WERI-Rb-1 (cell line): ENCODE measurements around the gene RIMS1.

ENCODE experiments used
- DNase-seq: peaks from one replicate; pipeline ENCODE4 v3.0.0-alpha.2; 2020
- H3K27ac ChIP-seq: fragments of 250-450 bp; sonication (Bioruptor Pico); 2 replicates; pipeline ENCODE4 v1.5.1; 2020; ENCODE audit warnings: mild to moderate bottlenecking, moderate library complexity
- H3K27me3 ChIP-seq: fragments of 250-450 bp; sonication (Bioruptor Pico); 2 replicates; pipeline ENCODE4 v1.5.1; 2021; ENCODE audit warnings: mild to moderate bottlenecking, low read depth, moderate library complexity; ENCODE audit not compliant: insufficient read depth, severe bottlenecking
- H3K36me3 ChIP-seq: fragments of 250-450 bp; sonication (Bioruptor Pico); 2 replicates; pipeline ENCODE4 v1.5.1; 2020; ENCODE audit warnings: mild to moderate bottlenecking, moderate library complexity
- H3K4me3 ChIP-seq: 2 replicates; pipeline ENCODE4 v1.5.1; 2011; ENCODE audit warnings: low read depth, mild to moderate bottlenecking, control low read depth, low read length
- H3K9me3 ChIP-seq: fragments of 250-450 bp; sonication (Bioruptor Pico); 2 replicates; pipeline ENCODE4 v1.5.1; 2021; ENCODE audit warnings: mild to moderate bottlenecking, moderate library complexity; ENCODE audit not compliant: severe bottlenecking
- CTCF ChIP-seq: IDR thresholded peaks from 2 replicates; pipeline ENCODE4 v1.5.1; 2011; ENCODE audit warnings: low read depth, mild to moderate bottlenecking, control low read depth, inconsistent platforms, low read length

RIMS1 gene

GRCh38 chr6:72248621-72249020 is 362.3 kb downstream of the RIMS1 start:
- DNase-seq: no peak

GRCh38 chr6:72250664-72251063 is 364.3 kb downstream of the RIMS1 start:
- Histone ChIP-seq H3K4me3 (no peak overlapping the region), H3K9me3 (no peaks in the 10 kb centered on the region), H3K27ac (no peak overlapping the region), H3K27me3 (no peaks in the 10 kb centered on the region), H3K36me3 (no peaks in the 10 kb centered on the region)
- no peak for TF ChIP-seq CTCF
- DNase-seq: no peak

More at GRCh38 chr6:72248621-72249020, 362.3 kb downstream of the RIMS1 start:
- no peaks in the 10 kb centered on the region for H3K27me3 ChIP-seq
- no peak overlapping the region for H3K4me3 ChIP-seq
- no peak for TF ChIP-seq CTCF
- no peaks in the 10 kb centered on the region for H3K9me3 ChIP-seq
- H3K27ac ChIP-seq: no peak overlapping the region
- H3K36me3 ChIP-seq: no peaks in the 10 kb centered on the region

GRCh38 chr6:72260489-72260888 is 374.1 kb downstream of the RIMS1 start:
- no peak for DNase-seq
- no peaks in the 10 kb centered on the region for H3K36me3 ChIP-seq
- H3K27ac ChIP-seq: no peak overlapping the region
- no peak overlapping the region for H3K4me3 ChIP-seq
- H3K9me3 ChIP-seq: no peaks in the 10 kb centered on the region
- no peaks in the 10 kb centered on the region for H3K27me3 ChIP-seq
- no peak for TF ChIP-seq CTCF

- no peak overlapping the region for H3K4me3 ChIP-seq
- H3K27ac ChIP-seq: no peak overlapping the region
- H3K36me3 ChIP-seq: no peaks in the 10 kb centered on the region
- no peaks in the 10 kb centered on the region for H3K27me3 ChIP-seq
- no peak for DNase-seq
- TF ChIP-seq CTCF: no peak
- no peaks in the 10 kb centered on the region for H3K9me3 ChIP-seq
Measured at GRCh38 chr6:72261554-72261953, 375.2 kb downstream of the RIMS1 start.

- Histone ChIP-seq H3K4me3 (no peak overlapping the region), H3K27me3 (no peaks in the 10 kb centered on the region), H3K36me3 (no peaks in the 10 kb centered on the region), H3K27ac (no peak overlapping the region), H3K9me3 (no peaks in the 10 kb centered on the region)
- no peak for TF ChIP-seq CTCF
- no peak for DNase-seq
Measured at GRCh38 chr6:72262254-72262653, 375.9 kb downstream of the RIMS1 start.

GRCh38 chr6:72267470-72267869 is 381.1 kb downstream of the RIMS1 start:
- no peak for DNase-seq
- Histone ChIP-seq H3K27ac (no peak overlapping the region), H3K9me3 (no peaks in the 10 kb centered on the region), H3K36me3 (no peaks in the 10 kb centered on the region), H3K27me3 (no peaks in the 10 kb centered on the region), H3K4me3 (no peak overlapping the region)
- no peak for TF ChIP-seq CTCF
